GM18499 (cell line): ENCODE data around the gene ARID5A.
"Not testable (repeated sequence)": the region's sequence is repeated elsewhere in the genome, so short reads cannot be mapped to it uniquely, and the experiment has no call there.

Experiments
- ATAC-seq: cut with Tn5 transposase; IDR thresholded peaks from one replicate; pipeline ENCODE4 v1.9.1; 2021; ENCODE audit warnings: moderate number of reproducible peaks; ENCODE audit not compliant: insufficient read depth, unreplicated experiment

ARID5A gene

DNA sequence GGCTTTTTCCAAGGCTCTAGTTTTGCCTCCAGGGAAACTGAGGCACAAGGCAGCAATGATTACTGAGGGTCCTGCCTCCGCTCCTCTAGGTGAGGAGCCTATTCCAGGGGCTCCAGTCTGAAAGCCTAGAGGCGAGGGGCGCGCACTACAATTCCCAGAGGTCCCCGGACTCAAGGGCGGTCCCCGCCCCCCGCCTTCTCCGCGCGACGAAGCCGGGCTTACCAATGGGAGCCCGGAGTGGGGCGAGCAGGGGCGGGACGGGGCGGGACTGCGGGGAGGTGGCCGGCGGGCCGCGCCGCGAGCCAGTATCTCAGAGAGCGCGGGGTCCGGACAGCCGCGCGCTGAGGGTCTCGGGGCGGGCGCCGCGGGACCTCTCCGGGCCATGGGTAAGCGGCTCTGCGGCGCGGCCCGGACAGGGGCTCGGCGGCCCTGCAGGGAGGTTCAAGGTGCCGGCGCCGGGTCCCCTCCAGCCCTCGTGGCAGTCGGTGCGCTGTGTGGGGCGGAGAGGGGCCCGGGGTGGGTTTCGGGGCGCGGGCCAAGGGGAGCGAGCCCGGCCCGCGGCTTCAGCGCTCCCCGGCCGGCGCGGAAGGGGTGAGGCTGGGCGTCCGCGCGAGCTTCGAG is at the start of gene ARID5A:
Gene ARID5A (plus strand): TSS at position 308 of the 621 bp plus-strand sequence. CDS start 75 bp downstream, at position 383.
- peak; percentile 26 for ATAC-seq

DNA sequence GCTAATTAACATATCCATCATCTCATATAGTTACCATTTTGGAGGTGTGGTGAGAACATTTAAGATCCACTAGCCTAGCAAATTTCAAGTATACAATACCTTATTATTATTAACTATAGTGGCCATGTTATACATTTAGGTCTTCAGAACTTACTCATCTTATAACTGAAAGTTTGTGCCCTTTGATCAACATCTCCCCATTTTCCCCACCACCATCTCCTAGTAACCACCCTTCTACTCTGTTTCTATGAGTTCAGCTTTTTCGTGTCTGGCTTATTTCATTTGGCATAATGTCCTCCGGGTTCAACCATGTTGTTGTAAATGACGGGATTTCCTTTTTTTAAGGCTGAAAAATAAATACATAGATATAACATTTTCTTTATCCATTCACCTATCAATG is 47.3 kb upstream of the ARID5A start:
- ATAC-seq: no peak

GRCh38 chr2:96489663-96490062 is 46.9 kb upstream of the ARID5A start:
- no peak for ATAC-seq

DNA sequence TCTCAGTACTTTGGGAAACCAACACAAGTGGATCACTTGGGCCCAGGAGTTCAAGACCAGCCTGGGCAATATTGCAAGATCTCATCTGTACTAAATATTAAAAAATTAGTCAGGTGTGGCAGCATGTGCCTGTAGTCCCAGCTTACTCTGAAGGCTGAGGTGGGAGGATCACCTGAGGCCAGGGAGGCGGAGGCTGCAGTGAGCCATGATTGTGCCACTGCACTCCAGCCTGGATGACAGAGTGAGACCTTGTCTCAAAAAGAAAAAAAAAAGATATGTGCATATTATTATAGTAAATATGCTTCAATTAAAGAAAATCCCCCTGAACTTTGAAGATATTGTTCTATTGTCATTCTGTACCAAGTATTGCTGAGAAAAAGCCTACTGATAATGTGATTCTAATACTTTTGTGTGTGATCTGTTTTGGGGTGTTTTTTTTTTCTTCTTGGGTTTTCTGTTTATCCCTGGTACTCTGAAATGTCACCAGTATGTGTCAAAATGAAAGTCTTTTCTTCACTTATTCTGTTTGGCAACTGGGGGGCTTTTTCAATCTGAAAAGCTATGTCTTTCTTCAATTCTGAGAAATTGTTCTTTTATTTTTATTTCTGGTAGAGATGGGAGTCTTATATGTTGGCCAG is 44.6 kb upstream of the ARID5A start:
- no peak for ATAC-seq

DNA sequence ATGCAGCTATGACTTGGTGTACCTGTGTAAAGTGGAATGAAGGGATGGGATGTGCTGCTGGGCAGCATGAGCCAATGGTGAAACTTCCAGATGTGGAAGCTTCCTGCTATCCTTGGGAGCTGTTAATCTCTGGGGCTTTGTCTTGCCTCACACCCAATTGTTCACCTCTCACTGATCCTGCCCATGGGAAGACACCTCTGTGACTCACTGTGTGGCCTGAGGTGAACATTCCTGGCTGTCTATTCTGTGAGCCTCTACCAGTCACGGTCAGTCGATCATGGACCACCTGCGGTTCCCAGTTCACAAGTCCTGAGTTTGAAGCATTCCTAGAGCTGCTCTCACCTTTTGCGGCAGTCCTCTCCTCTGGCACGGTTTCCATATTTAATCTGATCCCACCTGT is 43.5 kb upstream of the ARID5A start:
- ATAC-seq: no peak

DNA sequence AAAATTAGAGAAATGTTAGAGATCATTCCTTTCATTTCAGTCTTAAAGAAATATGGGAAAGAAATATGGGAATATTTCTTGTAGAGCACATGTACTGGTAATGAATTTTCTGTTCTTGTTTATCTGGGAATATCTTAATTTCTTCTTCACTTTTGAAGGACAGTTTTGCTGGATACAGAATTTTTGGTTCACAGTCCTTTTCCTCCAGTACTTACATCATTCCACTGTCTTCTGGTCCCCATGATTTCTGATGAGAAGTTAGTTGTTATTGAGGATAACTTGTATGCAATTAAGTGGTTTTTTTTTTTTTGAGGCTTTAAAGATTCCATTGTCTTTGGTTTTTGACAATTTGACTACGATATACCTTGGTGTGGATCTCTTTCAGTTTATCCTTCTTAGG is 42.4 kb upstream of the ARID5A start:
- no peak for ATAC-seq

GRCh38 chr2:96495982-96496629 is 40.4 kb upstream of the ARID5A start:
- ATAC-seq: no peak

GRCh38 chr2:96498021-96498431 is 38.5 kb upstream of the ARID5A start:
- no peak for ATAC-seq

GRCh38 chr2:96498611-96499010 is 37.9 kb upstream of the ARID5A start:
- not testable (repeated sequence) for ATAC-seq

GRCh38 chr2:96499061-96499960 is 37.2 kb upstream of the ARID5A start:
- no peak for ATAC-seq

GRCh38 chr2:96500385-96501066 is 36.0 kb upstream of the ARID5A start:
- no peak for ATAC-seq

DNA sequence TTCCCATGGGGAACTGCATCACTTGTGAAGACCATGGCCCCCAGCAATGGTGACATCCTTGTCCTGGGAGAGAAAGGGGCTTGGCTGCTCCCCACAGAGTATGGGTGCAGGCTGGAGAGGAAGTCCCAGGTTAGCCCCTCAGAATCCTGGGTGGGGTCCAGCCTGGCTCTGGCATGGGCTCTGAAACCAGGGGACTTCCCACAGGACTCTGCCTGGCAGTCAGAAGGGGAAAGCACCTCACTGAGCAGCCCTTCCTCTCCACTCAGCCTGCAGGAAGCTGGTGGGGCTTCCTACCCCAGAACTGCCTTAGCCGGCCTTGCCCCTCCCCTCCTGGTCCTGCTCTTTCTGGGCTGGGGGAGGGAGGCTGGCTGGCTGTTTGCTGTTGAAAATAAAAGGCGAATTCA is 35.1 kb upstream of the ARID5A start:
- no peak for ATAC-seq

DNA sequence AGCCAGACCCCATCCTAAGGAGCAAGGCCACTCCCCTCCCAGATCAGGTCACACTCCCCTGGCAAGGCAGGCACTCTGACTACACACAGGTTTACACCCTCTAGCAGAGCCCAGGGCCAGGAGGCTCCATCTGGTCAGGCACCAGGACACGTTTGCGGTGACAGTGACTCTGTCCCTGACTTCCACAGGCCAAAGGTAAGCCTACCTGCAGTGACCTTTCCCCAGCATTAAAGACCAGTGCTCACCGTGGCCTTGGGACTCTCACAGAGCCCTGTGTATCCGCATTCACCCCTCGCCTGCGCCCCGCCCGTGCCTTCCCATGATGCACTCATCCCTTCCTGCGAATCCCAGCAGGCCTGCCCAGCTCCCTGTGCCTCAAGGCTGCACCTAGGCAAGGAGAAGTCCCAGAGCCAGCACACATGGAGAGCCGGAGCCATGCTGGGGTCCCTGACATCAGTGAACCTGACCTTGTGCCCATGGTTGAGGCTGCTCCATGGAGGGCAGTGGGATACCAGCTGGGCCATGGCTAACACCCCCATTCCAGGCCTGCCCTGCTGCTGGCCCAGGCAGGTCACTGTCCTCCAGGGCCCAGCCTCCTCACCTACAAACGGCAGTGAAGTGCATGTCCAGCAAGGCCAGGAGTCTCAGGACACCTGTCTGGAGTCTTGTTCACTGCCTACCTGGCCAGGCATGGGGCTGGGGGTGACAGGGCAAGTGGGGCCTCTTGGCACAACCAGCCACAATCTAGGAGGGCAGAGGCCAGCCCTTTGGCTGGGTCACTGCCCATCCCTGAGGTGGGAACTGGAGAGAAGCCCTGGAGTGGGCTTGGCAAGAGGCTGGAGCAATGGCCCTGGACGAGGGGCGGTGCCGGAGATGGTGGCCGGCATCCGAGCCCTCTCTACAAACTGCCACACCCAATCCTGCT is 34.4 kb upstream of the ARID5A start:
- ATAC-seq: no peak

- no peak for ATAC-seq
Observed at GRCh38 chr2:96502891-96503636, 33.5 kb upstream of the ARID5A start.

- no peak for ATAC-seq
Observed at GRCh38 chr2:96503637-96504243, 32.8 kb upstream of the ARID5A start.

GRCh38 chr2:96505231-96505889 is 31.2 kb upstream of the ARID5A start, which contains the start of gene NEURL3:
TSS of gene NEURL3 (minus strand) at chr2:96505357. CDS start at chr2:96505286, 71 bp downstream.
- ATAC-seq: no peak
